Astrocyte (in vitro differentiated cells and primary cell): ENCODE data around the gene DOCK2. TPM values are rescaled to one million over a fixed set of nuclear protein-coding genes. Genes with fewer than 3 reads are reported as not detected.

Experiments used
- DNase-seq: peaks from one replicate; pipeline ENCODE4 v3.0.0-alpha.2; 2010; ENCODE audit warnings: low read depth
- FAIRE-seq: peaks from 2 replicates; lab custom pipeline; 2011; peaks lifted over from hg19 to GRCh38; lab: Jason Lieb, UNC
- H2AFZ ChIP-seq: 2 replicates; pipeline ENCODE4 v1.6.0; 2012; ENCODE audit warnings: low read depth, low read length, inconsistent platforms
- H3K27ac ChIP-seq: 2 replicates; pipeline ENCODE4 v1.5.1; 2011; ENCODE audit warnings: low read depth, low read length, inconsistent platforms
- H3K27me3 ChIP-seq: 2 replicates; pipeline ENCODE4 v1.6.0; 2011; ENCODE audit warnings: low read length, inconsistent platforms; ENCODE audit not compliant: insufficient read depth
- H3K36me3 ChIP-seq: 2 replicates; pipeline ENCODE4 v1.5.1; 2011; ENCODE audit warnings: low read length, inconsistent platforms; ENCODE audit not compliant: insufficient read depth
- H3K4me1 ChIP-seq: 2 replicates; pipeline ENCODE4 v1.5.1; 2011; ENCODE audit warnings: low read length, inconsistent platforms; ENCODE audit not compliant: insufficient read depth
- H3K4me2 ChIP-seq: 2 replicates; pipeline ENCODE4 v1.6.0; 2012; ENCODE audit warnings: low read length, inconsistent platforms
- H3K4me3 ChIP-seq: 2 replicates; pipeline ENCODE4 v1.5.1; 2011; ENCODE audit warnings: low read depth, mild to moderate bottlenecking, low read length, inconsistent platforms; ENCODE audit not compliant: insufficient read depth
- H3K79me2 ChIP-seq: 2 replicates; pipeline ENCODE4 v1.6.0; 2012; ENCODE audit warnings: mild to moderate bottlenecking, low read length, inconsistent platforms; ENCODE audit not compliant: insufficient read depth
- H3K9ac ChIP-seq: 2 replicates; pipeline ENCODE4 v1.6.0; 2012; ENCODE audit warnings: mild to moderate bottlenecking, low read length, inconsistent platforms
- H3K9me3 ChIP-seq: 2 replicates; pipeline ENCODE4 v1.5.1; 2012; ENCODE audit warnings: low read depth, mild to moderate bottlenecking, low read length, inconsistent platforms; ENCODE audit not compliant: insufficient read depth
- H4K20me1 ChIP-seq: 2 replicates; pipeline ENCODE4 v1.6.0; 2012; ENCODE audit warnings: low read length, inconsistent platforms; ENCODE audit not compliant: insufficient read depth
- H3K27ac Mint-ChIP-seq: one replicate; pipeline ENCODE4 v1.8.0; 2021; ENCODE audit warnings: mild to moderate bottlenecking, mixed read lengths; ENCODE audit not compliant: unreplicated experiment
- H3K27me3 Mint-ChIP-seq: one replicate; pipeline ENCODE4 v1.8.0; 2021; ENCODE audit warnings: low read depth, mixed read lengths; ENCODE audit not compliant: unreplicated experiment
- H3K36me3 Mint-ChIP-seq: one replicate; pipeline ENCODE4 v1.8.0; 2021; ENCODE audit warnings: low read depth, mixed read lengths; ENCODE audit not compliant: unreplicated experiment
- H3K4me1 Mint-ChIP-seq: one replicate; pipeline ENCODE4 v1.8.0; 2021; ENCODE audit warnings: low read depth, mixed read lengths; ENCODE audit not compliant: unreplicated experiment
- H3K4me3 Mint-ChIP-seq: one replicate; pipeline ENCODE4 v1.8.0; 2021; ENCODE audit warnings: mild to moderate bottlenecking, moderate library complexity, mixed read lengths; ENCODE audit not compliant: unreplicated experiment
- H3K9me3 Mint-ChIP-seq: one replicate; pipeline ENCODE4 v1.8.0; 2021; ENCODE audit warnings: mild to moderate bottlenecking, mixed read lengths; ENCODE audit not compliant: unreplicated experiment
- EZH2 ChIP-seq: IDR thresholded peaks from 2 replicates; pipeline ENCODE4 v1.6.1; 2012; ENCODE audit warnings: mild to moderate bottlenecking, low read length, inconsistent platforms; ENCODE audit not compliant: insufficient read depth
- total RNA-seq: library from RNA; stranded (reverse); gene quantifications from 2 replicates; pipeline ENCODE4 v1.2.1, GENCODE V29; 2021
- TF ChIP-seq, protein P1 (sequence below): IDR thresholded peaks from 2 replicates; pipeline ENCODE4 v1.5.1; 2011; ENCODE audit warnings: low read depth, mild to moderate bottlenecking, inconsistent platforms, low read length, moderate library complexity; ENCODE audit not compliant: insufficient read depth

Gene DOCK2
- total RNA-seq, 1 donor from 2014 or later = 0.66 TPM

DNA sequence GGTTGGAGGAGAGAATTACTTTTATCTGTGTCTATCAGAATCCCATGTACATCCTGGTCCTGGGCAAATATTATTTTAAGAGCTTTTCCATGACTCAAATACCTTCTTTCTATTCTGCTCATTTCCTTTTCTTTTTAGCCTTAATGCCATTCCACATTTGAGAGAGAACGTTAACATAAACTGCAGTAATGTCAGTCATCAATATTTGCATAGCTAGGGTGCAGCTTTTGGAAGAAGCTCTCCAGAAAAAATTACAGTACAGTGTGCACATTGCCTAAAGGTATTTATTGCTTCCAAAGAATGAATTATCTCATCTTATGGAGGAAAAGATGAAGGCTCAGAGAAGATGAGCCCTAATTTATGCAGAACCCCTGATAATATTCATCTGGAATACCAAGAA lies 284.9 kb downstream of the DOCK2 start:
- Mint-ChIP-seq H3K4me1 (no peaks in the 10 kb centered on the region), H3K27me3 (no peaks in the 10 kb centered on the region), H3K9me3 (no peaks in the 10 kb centered on the region), H3K27ac (no peak overlapping the region), H3K36me3 (no peaks in the 10 kb centered on the region), H3K4me3 (no peak overlapping the region)
- Histone ChIP-seq H3K4me1 (no peaks in the 10 kb centered on the region), H3K4me2 (no peak overlapping the region), H3K79me2 (peaks cover 2% of the 10 kb centered on the region), H4K20me1 (no peaks in the 10 kb centered on the region), H3K9ac (no peak overlapping the region), H3K27me3 (no peaks in the 10 kb centered on the region), H3K36me3 (peaks cover 2% of the 10 kb centered on the region), H3K4me3 (no peak overlapping the region), H3K9me3 (no peaks in the 10 kb centered on the region), H3K27ac (no peak overlapping the region), H2AFZ (no peak overlapping the region)
- no peak for DNase-seq
- no peak for FAIRE-seq
- TF ChIP-seq EZH2 = no peak
- TF ChIP-seq, protein P1, sequence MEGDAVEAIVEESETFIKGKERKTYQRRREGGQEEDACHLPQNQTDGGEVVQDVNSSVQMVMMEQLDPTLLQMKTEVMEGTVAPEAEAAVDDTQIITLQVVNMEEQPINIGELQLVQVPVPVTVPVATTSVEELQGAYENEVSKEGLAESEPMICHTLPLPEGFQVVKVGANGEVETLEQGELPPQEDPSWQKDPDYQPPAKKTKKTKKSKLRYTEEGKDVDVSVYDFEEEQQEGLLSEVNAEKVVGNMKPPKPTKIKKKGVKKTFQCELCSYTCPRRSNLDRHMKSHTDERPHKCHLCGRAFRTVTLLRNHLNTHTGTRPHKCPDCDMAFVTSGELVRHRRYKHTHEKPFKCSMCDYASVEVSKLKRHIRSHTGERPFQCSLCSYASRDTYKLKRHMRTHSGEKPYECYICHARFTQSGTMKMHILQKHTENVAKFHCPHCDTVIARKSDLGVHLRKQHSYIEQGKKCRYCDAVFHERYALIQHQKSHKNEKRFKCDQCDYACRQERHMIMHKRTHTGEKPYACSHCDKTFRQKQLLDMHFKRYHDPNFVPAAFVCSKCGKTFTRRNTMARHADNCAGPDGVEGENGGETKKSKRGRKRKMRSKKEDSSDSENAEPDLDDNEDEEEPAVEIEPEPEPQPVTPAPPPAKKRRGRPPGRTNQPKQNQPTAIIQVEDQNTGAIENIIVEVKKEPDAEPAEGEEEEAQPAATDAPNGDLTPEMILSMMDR = no peak

DNA sequence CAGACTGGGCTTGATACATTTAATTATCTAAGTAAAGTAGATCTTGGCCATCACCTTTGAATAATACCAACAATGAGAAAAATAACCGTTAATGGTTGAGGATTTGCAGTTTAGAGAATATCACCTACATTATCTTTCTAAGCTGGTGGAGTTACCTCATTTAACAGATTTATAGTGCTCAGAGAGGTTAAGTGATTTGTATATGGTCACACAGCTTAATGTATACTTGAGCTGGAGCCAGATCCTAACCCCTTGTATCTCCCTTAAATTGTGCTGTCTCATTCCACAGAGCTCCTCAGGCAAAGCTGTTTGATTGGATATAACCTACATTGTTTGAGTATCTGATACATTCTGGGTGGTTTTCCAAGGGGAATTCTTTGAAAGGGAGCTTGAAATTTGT lies 285.4 kb downstream of the DOCK2 start:
- H3K4me1 ChIP-seq = no peaks in the 10 kb centered on the region
- H3K27me3 Mint-ChIP-seq = peaks cover 2% of the 10 kb centered on the region
- H3K9ac ChIP-seq = no peak overlapping the region
- no peak overlapping the region for H3K4me3 ChIP-seq
- DNase-seq = no peak
- H4K20me1 ChIP-seq = no peaks in the 10 kb centered on the region
- H3K9me3 Mint-ChIP-seq = no peaks in the 10 kb centered on the region
- no peak overlapping the region for H3K27ac Mint-ChIP-seq
- H3K4me3 Mint-ChIP-seq = no peak overlapping the region
- H2AFZ ChIP-seq = no peak overlapping the region
- no peaks in the 10 kb centered on the region for H3K9me3 ChIP-seq
- H3K4me1 Mint-ChIP-seq = no peaks in the 10 kb centered on the region
- H3K27me3 ChIP-seq = no peaks in the 10 kb centered on the region
- H3K27ac ChIP-seq = no peak overlapping the region
- no peaks in the 10 kb centered on the region for H3K36me3 Mint-ChIP-seq
- H3K4me2 ChIP-seq = no peak overlapping the region
- H3K36me3 ChIP-seq = no peaks in the 10 kb centered on the region
- H3K79me2 ChIP-seq = peaks cover 3% of the 10 kb centered on the region
- TF ChIP-seq, protein P1 = no peak
- no peak for TF ChIP-seq EZH2
- FAIRE-seq = no peak

DNA sequence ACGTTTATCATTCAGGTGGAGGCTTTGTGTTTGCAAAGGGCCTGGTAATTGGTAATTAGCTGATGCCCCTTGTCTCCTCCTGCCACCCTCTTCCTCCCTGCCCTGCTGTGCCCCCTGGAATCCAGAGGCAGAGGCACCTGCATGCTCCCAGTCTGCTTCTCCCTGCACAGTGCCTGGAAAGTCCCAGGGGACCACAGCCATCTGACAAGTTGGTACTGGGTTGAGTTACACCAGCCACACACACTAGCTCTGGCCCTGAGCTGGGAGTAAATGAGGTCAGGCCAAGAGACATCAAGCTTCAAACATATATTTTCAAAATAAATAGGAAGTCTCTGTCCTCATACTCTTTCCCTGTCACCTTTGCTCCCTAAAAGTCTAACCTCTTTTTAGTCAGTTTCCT lies 286.9 kb downstream of the DOCK2 start:
- H3K4me3 Mint-ChIP-seq = no peak overlapping the region
- no peak for FAIRE-seq
- no peak overlapping the region for H3K27ac Mint-ChIP-seq

More for the DNA sequence above, 286.9 kb downstream of the DOCK2 start:
- peaks cover 3% of the 10 kb centered on the region for H3K79me2 ChIP-seq
- peaks cover 6% of the 10 kb centered on the region for H3K27me3 Mint-ChIP-seq
- H2AFZ ChIP-seq = no peak overlapping the region
- no peaks in the 10 kb centered on the region for H3K9me3 ChIP-seq
- H4K20me1 ChIP-seq = no peaks in the 10 kb centered on the region
- no peaks in the 10 kb centered on the region for H3K4me1 Mint-ChIP-seq
- no peaks in the 10 kb centered on the region for H3K36me3 Mint-ChIP-seq
- no peak overlapping the region for H3K4me3 ChIP-seq
- H3K4me1 ChIP-seq = no peaks in the 10 kb centered on the region
- no peak overlapping the region for H3K9ac ChIP-seq
- no peaks in the 10 kb centered on the region for H3K27me3 ChIP-seq
- H3K27ac ChIP-seq = no peak overlapping the region
- no peaks in the 10 kb centered on the region for H3K36me3 ChIP-seq
- H3K4me2 ChIP-seq = no peak overlapping the region
- no peak for TF ChIP-seq EZH2
- TF ChIP-seq, protein P1 = no peak
- H3K9me3 Mint-ChIP-seq = no peaks in the 10 kb centered on the region
- DNase-seq = no peak
